Left lobe of liver (tissue), 2 donors: ENCODE measurements around the gene AFF3. TPM values are rescaled to one million over a fixed set of nuclear protein-coding genes. Genes with fewer than 3 reads are reported as not detected.

Experiments
- ATAC-seq: fragments of 200-7000 bp; cut with Tn5 transposase; one replicate; pipeline ENCODE4 v1.9.1; 2020; ENCODE audit warnings: mild to moderate bottlenecking, moderate library complexity
- DNase-seq: peaks from one replicate; pipeline ENCODE4 v3.0.0-alpha.2; 2020; ENCODE audit warnings: low spot score
- total RNA-seq: library from RNA; stranded (reverse); gene quantifications from one replicate; pipeline ENCODE4 v1.2.1, GENCODE V29; 2021
- donor health status: DM: no; HTN: no; CAD: no; lungs with moderate emphysema.
- donor health status: DM: no; HTN: yes; CAD: no.

AFF3 gene
- total RNA-seq, 1 donor from 2014 or later = 2.3 TPM

DNA sequence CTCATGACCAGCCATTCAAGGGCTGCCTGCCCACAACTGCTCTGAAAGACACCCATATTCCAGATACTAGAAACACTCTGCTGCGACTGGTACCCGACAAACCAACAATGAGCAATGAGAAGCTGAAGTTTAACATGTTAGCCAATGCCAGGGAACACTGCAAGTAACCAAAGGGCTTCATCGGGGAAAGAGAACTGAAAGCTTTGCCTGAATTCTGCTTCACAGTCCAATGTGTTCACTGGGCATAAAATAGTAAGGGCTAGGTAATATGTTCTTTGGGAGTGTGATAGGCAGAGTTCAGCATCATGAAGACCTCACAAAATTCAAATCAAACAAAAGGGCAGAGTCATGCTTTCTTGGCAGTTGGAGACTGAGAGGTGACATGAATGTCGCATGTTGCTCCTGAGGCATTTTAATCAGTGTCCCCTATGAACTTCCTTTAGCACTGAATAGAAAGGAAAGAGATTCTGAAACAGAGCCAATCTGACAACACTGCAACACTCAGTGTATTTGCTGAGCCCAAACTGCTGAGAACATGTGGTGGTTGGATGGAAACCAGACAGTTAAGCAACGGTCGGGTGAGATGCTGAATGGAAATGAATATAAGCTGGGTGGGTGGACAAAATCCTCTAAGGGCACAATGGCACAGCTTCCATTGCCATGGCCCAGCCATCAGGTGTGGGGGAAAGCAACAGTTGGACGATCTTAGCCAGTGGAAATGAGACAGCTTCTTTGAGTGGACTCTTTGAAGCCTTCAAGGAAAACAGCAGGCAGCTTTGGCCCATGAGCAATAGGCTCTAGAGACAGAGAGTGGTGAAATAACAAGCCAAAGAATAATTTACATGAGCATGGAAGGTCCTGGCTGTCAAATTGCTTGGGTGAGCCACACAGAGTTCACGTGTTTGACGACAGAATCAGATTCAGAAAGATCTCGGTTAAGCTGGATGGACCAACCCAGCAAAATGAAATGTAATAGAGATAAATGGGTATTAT lies 277.5 kb downstream of the AFF3 start:
- peak; percentile 93 for ATAC-seq
- DNase-seq = peak; percentile 75

DNA sequence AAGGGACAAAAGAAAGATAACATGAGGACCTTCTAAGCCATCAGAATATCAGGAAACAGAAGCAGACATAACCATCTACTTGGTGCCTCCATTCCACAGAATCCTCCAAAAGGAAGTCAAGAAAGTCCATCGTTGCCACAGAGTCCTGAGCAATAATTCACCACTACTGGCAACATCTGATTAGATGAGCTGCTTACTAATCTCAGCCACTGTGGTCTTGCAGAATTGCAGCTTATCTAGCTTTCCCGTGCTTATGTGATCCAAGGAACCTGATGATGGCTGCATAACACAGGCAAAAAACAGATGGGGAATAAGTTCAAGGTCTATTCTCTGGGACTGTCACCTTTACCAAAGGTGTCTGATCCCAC lies 278.5 kb downstream of the AFF3 start:
- DNase-seq (no peak), ATAC-seq (no peak)

DNA sequence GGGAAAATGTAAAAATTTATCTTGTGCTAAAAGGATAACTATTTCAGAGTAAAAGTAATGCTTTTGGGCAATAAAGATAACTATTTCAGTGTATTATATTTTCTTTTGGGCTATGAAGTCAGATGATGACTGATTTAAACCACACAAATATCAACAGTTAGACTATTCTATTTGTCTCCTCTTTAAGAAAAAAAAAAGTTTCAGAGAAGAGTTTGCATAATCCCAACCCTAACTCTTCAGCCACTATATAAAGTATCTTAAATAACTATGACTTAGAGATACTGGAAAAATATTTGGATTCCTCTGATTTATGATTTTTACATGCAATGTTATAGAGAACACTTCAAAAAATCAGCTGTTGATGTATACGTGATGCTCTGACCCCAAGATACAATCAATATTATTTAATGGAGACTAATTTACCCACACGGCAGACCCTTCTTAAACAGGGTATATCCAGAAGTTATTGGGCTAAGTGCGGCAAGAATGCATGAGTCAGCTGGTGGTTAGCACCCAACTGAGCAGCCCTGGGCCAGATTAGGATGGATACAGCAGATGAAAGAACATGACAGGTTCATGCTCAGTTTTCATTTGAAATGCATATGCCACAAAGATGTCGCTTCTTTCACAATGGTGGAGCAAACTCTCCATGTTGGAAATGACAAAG lies 279.0 kb downstream of the AFF3 start:
- DNase-seq = no peak
- ATAC-seq = no peak

DNA sequence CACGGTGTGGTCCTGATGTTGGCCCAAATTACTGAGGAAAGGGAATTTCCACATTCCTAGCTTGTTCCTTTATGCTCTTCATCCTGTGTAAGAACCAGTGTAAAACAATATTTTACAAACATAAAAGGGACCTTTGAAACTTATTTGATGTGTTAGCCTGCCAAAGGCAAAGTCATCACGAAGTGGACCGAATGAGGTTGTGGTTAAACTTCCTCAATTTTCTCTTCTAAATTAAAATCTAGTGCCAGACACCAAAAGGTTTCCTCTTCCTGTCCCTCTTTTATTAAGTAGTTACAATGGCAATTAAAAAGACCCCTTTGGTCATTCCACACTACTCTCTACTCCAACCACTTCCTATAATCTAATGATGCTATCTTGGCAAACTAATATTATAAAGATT lies 279.8 kb downstream of the AFF3 start:
- DNase-seq (no peak), ATAC-seq (no peak)

DNA sequence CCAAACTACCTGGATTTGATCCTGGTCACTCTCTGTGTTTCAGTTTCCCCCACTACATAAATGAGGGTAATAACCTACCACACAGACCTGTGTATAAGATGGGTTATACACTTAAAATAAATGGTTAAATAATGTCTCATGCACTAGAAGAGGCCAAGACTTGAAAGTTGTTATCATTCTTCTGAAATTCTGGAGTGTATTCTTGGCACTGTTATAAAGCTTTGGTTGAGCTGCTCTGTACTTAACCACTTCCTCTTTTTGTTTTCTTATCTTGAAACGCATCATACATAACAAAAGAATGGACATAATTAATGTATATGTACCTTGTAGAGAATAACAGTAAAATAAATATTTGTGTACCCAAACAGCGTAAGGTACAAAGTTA lies 281.0 kb downstream of the AFF3 start:
- ATAC-seq = no peak
- DNase-seq = no peak

DNA sequence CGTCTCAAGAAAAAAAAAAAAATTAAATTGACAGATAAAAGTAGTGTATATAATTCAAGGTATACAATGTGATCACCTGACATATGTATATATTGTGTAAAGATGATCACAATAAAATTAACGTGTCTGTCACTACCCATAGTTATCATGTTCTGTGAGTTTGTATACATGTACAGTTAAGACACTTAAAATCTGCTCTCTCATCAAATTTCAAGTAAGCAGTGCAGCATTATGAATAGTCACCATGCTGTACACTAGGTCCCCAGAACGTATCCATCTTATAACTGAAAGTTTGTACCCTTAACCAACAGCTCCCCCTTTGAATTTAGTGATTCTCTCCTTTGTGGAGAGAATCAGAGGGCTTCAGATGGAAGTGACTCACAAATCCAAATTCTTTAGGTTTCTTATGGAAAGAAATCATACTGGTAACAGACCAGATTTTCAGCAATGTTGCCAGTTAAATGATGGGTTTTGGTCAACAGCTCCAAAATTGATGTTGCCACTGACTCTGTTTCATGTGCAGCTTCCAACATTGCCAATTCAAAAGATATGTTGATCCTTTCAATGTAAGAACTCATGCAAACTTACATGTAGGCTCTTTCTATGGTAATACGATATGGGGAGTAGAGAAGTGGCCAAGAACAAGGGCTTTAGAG lies 281.5 kb downstream of the AFF3 start:
- no peak for ATAC-seq

DNA sequence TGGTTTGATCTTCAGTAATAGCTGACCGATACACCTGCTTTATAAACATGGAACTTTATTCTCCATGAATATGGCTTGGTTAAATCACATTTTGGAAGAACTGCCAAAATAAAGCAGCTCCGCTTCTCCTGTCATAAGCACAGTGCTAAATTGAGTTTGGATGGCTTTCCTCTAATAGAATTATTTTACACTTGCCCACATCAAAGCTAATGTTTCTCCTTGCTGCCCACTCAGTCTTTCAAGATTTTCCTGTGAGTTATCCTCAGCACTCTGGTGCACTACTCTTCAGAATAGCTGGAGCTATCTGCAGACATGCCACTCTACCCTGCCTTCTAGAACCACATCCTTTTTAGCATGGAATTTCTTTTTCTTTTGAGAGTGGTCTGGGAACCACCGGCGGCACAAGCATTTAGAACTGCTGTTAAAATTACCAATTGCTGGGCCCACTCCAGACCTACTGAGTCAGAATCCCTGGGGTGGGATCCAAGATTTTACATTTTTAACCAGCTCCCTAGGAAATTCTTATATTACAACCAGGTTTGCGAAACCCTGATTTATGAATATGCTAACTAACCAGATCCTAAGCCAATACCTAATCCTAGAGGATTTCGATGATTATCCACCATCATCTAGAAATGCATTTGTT lies 283.3 kb downstream of the AFF3 start:
- ATAC-seq = no peak
- no peak for DNase-seq

More for the DNA sequence above, 281.5 kb downstream of the AFF3 start:
- no peak for DNase-seq

DNA sequence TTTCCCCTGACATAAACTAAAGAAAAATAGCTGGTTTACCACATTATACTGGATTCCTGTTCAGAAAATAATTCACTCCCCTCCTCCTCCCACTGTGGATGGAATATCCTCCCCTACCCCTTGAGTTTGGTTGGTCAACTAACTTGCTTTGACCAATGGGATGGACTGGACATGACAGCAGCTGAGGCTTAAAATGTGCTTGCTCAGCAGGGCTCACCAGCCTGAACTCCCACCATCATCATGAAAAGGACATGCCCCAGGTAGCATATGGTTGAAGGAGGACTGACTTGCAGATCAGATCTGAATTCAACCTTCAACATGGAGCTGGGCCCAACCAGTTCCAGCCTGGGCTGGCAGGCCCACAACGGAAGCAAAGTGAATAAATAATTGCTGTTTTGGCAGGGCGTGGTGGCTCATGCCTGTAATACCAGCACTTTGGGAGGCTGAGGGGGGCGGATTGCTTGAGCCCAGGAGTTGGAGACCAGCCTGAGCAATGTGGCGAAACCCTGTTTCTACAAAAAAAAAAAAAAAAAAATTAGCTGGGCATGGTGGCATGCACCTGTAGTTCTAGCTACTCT lies 284.4 kb downstream of the AFF3 start:
- DNase-seq (no peak), ATAC-seq (peak; percentile 51)

DNA sequence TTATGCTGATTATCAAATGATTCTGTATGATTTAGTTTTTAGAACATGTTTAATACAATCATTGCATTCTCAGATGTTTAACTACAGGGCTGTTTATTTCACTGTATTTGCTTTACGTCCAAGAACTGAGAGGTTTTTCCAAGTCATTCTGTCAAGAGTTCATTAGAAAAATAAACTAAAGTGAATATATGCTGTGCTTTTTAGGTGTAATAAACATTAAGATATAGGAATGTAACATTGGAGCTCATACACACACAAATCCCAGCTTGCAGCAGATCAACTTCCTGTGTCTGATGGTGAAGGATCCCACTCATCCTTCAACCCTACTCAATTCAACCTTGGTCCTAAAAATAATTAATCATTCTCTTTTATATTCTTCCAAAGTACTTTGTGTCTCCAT lies 285.0 kb downstream of the AFF3 start:
- no peak for ATAC-seq
- no peak for DNase-seq

DNA sequence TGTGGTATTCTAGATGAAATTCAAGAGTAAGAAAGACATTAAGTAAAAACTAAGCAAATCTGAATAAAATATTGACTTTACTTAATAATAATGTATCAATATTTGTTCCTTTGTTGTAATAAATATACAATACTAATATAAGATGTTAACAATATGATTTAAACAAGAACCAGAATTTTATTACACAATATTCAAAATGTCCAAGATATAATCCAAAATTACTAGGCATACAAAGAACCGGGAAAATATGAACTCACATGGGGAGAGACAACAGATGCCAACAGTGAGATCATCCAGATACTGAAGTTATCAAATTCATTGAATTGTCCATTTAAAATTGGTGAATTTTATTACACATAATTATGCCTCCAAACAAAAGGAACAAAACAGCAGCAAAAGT lies 286.3 kb downstream of the AFF3 start:
- DNase-seq (no peak), ATAC-seq (no peak)

DNA sequence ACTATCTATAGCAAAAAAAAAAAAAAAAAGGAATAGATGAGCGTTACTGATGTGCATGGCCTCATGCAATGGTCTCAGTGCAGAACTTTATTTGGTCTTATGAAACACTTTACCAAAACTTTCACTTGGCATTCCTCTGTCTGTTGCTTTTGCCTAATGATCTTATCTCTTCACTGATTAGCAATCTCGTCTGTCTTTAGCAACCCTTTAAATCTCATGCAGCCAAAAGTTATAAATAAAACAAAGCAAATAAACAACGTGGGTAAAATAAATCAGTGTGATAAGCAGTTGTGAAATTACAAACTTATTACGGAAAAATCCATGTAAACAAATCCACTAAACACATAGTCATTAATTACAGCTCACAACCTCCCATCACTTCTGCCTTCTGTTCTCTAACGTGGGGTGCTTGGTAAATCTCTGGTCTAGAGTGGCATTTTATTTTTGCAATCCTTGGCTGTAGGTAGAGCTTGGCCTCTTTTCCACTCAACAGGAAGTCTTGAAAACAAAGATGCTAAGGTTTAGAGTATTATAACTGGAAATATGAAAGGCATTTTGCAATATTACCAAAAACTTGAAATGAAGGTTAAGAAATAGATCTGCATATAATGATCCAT lies 288.0 kb downstream of the AFF3 start:
- ATAC-seq (peak; percentile 17), DNase-seq (no peak)

DNA sequence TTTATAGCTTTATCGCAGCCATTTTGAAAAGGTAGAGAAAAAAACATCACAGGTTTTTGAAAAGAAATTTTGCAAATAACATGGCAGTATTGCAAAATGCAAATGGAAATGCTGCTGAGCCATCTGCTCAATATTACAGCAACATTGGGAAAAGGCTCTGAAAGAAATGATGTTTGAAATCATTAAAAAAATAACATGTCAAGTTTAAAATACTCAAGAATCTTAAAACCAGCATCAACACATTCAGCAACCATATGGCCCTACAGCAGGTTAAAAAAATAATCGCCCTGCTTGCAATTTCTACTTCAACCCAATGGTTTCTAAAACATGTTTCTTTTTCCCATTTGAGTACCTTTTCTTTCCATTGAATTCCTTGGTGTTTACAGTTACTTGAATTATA lies 289.4 kb downstream of the AFF3 start:
- DNase-seq (no peak), ATAC-seq (no peak)

DNA sequence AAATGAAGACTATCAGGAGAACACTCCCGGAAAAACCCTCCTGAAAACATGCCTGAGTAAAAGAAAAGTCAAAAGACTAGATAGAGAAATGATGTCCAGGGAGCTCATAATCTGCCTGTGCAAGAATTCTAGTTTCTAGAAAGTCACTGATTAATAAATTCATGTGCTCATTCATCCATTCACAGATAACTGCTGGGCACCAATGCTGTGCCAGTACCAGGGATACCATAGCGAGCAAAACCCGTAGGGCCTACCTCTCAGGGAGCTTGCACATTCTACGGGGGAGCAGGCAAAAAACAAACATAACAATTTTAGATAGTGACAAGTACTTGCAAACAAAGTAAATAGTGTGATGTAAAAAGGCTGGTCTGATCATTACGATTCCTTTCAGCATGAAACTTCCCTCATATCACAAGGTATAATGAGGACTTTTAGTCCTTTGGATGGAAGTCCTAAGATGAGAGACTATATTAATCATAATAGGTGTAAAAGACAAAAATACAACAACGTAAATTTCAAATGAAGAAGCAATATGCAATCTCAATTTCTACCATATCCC lies 289.9 kb downstream of the AFF3 start:
- DNase-seq (peak; percentile 56), ATAC-seq (peak; percentile 71)

DNA sequence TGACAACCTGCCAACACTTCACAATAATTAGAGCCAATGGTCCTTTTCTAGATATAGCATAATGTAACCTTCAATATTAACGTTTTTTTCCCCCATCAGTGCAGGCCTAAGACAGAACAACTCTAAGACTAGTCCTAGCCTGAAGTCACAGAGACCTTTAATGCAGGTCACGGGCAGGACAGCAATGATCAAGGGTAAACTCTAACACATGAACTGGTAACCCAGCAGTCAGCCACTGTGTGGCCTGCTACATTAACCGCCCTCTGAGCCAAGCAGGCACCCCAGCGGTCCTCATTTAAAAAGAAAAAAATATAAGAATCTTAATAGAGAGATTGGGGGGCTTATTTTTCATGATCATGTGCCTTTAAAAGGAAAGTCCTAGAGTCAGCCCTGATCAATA lies 290.6 kb downstream of the AFF3 start:
- DNase-seq (peak; percentile 51), ATAC-seq (peak; percentile 79)

DNA sequence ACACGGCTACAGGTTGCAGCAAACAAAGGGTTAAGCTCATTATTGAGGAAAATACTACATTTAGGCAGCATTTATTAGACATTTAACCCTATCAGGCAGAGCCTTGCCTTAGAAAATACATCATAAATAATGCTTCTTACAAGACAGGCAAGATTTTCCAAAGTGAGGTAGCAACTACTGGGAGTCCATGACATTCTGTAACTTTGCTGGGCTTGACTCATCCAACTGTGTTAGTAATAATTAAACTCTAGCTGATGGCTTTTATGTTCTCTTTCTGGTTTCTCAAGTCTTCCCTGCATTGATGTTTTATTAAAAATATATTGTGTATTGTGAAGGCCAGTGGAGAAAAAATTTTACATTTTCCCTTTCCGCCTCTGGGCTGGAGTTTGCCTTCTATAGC lies 291.3 kb downstream of the AFF3 start:
- no peak for DNase-seq
- no peak for ATAC-seq

DNA sequence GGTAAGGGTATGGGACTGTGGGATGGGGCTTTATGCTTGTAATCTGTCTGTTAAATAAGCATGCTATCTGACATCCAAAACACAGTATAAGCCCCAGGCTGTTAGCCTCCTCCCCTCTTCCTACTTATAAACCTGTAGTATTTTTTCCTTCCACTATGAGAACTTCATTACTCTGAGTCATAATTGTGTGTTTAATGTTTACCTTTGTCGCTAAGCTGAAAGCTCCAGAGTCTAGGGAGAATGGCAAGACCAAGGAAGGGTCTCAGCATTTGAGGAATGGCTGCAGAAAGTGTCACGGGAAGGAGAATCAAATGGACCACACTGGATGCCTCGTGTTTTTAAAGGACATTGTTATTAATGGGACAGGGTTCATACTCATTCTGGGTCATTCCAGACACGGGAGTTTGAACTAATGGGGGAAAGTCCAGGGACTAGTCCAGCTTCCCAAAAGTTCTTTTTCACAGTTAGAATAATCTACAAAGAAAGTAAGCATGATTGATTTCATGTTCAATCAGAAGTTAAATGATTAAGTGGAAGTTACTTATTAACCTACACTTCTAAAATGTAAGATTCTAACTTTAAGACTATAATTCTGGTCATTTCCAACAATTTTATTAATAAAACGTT lies 292.2 kb downstream of the AFF3 start:
- peak; percentile 66 for DNase-seq
- peak; percentile 73 for ATAC-seq

DNA sequence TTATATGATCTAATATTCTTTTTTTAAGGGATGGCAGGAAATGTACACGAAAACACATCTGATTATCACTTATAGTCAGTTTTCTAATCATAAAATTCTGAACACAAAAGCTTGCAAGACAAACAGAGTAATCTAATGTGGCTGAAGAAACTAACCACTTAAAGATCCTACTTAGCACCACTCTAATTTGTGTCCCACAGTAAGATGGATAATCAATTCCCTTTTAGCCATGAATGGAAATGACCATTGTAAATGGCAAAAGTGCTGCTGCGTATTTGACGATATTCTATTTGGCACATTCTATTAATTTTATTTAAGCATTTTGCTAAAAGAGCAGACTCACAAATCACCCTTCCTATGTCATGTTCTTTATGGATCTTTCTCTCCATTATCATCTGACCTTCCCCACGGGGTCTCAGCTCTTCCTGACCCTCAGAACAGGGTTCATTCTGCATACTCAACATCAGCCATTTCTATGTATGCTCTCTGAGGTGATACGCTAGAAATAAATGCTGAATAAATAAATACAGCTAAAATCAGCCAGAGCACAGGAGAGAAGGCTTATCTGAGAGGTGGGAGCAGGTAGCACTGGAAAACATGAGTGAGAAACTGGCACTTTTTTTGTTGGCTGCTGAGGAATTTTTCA lies 295.8 kb downstream of the AFF3 start:
- ATAC-seq = no peak
- no peak for DNase-seq

DNA sequence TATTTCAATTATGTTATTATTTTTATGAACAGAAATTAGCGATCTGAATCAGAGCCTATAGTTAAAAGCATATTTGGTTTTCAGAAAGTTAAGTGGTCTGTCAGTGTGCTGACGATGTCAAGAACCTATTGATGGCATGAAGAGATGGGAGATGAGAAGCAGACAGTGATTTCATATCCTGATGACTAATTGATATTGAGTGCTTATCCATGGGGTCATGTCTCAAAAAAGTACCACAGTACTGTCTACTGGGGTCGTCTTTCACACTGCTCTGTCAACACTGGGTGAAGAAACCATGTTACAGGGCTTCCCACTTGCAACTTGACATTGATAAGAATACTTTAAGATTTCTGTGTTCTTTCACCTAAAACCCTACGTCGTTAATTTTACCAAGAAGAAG lies 297.1 kb downstream of the AFF3 start:
- ATAC-seq = no peak
- no peak for DNase-seq

DNA sequence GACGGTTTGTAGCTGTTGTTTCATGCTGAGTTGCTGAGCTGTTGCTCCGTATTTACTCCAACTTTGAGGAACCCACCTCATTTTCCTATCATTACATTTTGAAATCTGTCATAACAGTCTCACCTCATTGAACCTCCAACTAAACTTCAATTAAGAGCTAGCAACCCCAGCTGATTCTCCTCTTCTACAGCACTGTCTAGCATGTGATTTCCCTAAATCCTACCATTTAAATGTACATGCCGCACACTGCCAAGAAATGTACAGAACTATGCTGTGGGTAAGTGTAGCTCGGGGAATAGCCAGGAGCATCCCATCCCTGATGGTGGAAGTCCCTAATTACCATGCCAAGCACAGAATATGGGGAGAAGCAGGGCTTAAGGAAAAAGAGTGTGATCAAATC lies 299.9 kb downstream of the AFF3 start:
- no peak for ATAC-seq

More for the DNA sequence above, 299.9 kb downstream of the AFF3 start:
- DNase-seq = no peak
